HepG2 (cell line): ENCODE data around the gene PRMT7. TPM values are rescaled to one million over a fixed set of nuclear protein-coding genes. Genes with fewer than 3 reads are reported as not detected.

Source experiments
- ATF7 ChIP-seq, 2 experiments: fragments of 450-650 bp in 1 of 2; sonication (generic) in 1 of 2; formaldehyde crosslinking in 1 of 2; IDR thresholded peaks; 2 replicates each; pipeline versions ENCODE4 v1.4.0 to v1.6.1; 2016 to 2020; ENCODE audit warnings: antibody characterized with exemption in 1 of 2, mild to moderate bottlenecking in 1 of 2, missing genetic modification reagents in 1 of 2
- CBX2 ChIP-seq, 2 experiments: fragments of 200-600 bp in 1 of 2; sonication (generic); formaldehyde crosslinking in 1 of 2; IDR thresholded peaks; 2 replicates each; pipeline versions ENCODE4 v1.7.0 to v1.8.1; 2018 to 2022; ENCODE audit warnings: low read depth in 2 of 2, low read length in 1 of 2, mild to moderate bottlenecking in 1 of 2, missing genetic modification reagents in 1 of 2
- MED13 ChIP-seq: sonication (generic); formaldehyde crosslinking; IDR thresholded peaks from 2 replicates; pipeline ENCODE4 v1.5.0; 2020; ENCODE audit warnings: missing genetic modification reagents
- MTF1 ChIP-seq: sonication (generic); formaldehyde crosslinking; IDR thresholded peaks from 2 replicates; pipeline ENCODE4 v1.5.0; 2020; ENCODE audit warnings: missing genetic modification reagents
- MXD4 ChIP-seq: IDR thresholded peaks from 2 replicates; pipeline ENCODE4 v1.6.1; 2016; ENCODE audit warnings: mild to moderate bottlenecking, missing biosample characterization, missing genetic modification reagents
- NCOR1 ChIP-seq: fragments of 200-600 bp; sonication (generic); IDR thresholded peaks from 2 replicates; pipeline ENCODE4 v1.7.0; 2017; ENCODE audit warnings: antibody characterized with exemption, low read length, borderline replicate concordance
- ONECUT2 ChIP-seq: sonication (generic); formaldehyde crosslinking; IDR thresholded peaks from 2 replicates; pipeline ENCODE4 v1.4.0; 2020; ENCODE audit warnings: missing genetic modification reagents
- PCBP1 ChIP-seq: fragments of 200-400 bp; formaldehyde crosslinking; IDR thresholded peaks from 2 replicates; pipeline ENCODE4 v1.6.1; 2017; ENCODE audit warnings: mild to moderate bottlenecking, low read depth, low read length, borderline replicate concordance
- POLR2AphosphoS2 ChIP-seq: IDR thresholded peaks from 2 replicates; pipeline ENCODE4 v1.6.1; 2011; ENCODE audit warnings: low read depth, low read length, improper control_type of control experiment
- SP2 ChIP-seq: sonication (generic); formaldehyde crosslinking; IDR thresholded peaks from 2 replicates; pipeline ENCODE4 v1.5.1; 2020; ENCODE audit warnings: mild to moderate bottlenecking, missing genetic modification reagents
- ZNF138 ChIP-seq: sonication (generic); formaldehyde crosslinking; IDR thresholded peaks from 2 replicates; pipeline ENCODE4 v1.5.0; 2020; ENCODE audit warnings: mild to moderate bottlenecking, low read depth, missing genetic modification reagents
- ZNF430 ChIP-seq: sonication (generic); formaldehyde crosslinking; IDR thresholded peaks from 2 replicates; pipeline ENCODE4 v1.9.0; 2021; ENCODE audit warnings: mild to moderate bottlenecking, missing genetic modification reagents
- ZNF567 ChIP-seq: sonication (generic); formaldehyde crosslinking; IDR thresholded peaks from 2 replicates; pipeline ENCODE4 v1.8.1; 2023; ENCODE audit warnings: mild to moderate bottlenecking, missing genetic modification reagents, borderline replicate concordance
- ZNF713 ChIP-seq: sonication (generic); formaldehyde crosslinking; IDR thresholded peaks from 2 replicates; pipeline ENCODE4 v1.4.0; 2020; ENCODE audit warnings: mild to moderate bottlenecking, missing genetic modification reagents
- ZNF83 ChIP-seq: sonication (generic); formaldehyde crosslinking; IDR thresholded peaks from 2 replicates; pipeline ENCODE4 v1.4.0; 2020; ENCODE audit warnings: missing genetic modification reagents, mild to moderate bottlenecking, borderline replicate concordance
- polyA plus RNA-seq, 8 experiments: library from polyadenylated mRNA; depleted of rRNA in 3 of 8; stranded (reverse) in 7 of 8; unstranded in 1 of 8; fragments of >200 nt; fragmentation: Illumina TruSeq in 4 of 8; extraction: Trizol in 4 of 8; gene quantifications; 2 replicates each; pipeline versions ENCODE4 v1.2.1 to v1.2.3, GENCODE V29; 2011 to 2016; ENCODE audit warnings: low read depth in 4 of 8, missing spikeins in 1 of 8, mixed read lengths in 1 of 8; ENCODE audit not compliant: insufficient read depth in 1 of 8
- total RNA-seq, 5 experiments: library from RNA; depleted of rRNA; stranded (reverse); fragments of >200 nt; fragmentation: Illumina TruSeq; extraction: Trizol; gene quantifications; 2 replicates each; pipeline ENCODE4 v1.2.3, GENCODE V29; 2016; ENCODE audit warnings: low read depth in 1 of 5
- TF ChIP-seq, protein P1 (sequence below): sonication (generic); formaldehyde crosslinking; IDR thresholded peaks from 2 replicates; pipeline ENCODE4 v1.5.0; 2020; ENCODE audit warnings: missing genetic modification reagents
- TF ChIP-seq, protein P2 (sequence below): sonication (generic); formaldehyde crosslinking; IDR thresholded peaks from 2 replicates; pipeline ENCODE4 v1.4.0; 2020; ENCODE audit warnings: missing genetic modification reagents
- TF ChIP-seq, protein P3 (sequence below): sonication (generic); formaldehyde crosslinking; IDR thresholded peaks from 2 replicates; pipeline ENCODE4 v1.4.0; 2020; ENCODE audit warnings: mild to moderate bottlenecking, missing genetic modification reagents, borderline replicate concordance
- TF ChIP-seq, protein P4 (sequence below): sonication (generic); formaldehyde crosslinking; IDR thresholded peaks from 2 replicates; pipeline ENCODE4 v1.5.0; 2020; ENCODE audit warnings: missing genetic modification reagents, mild to moderate bottlenecking, borderline replicate concordance
- TF ChIP-seq, protein P5 (sequence below): sonication (generic); formaldehyde crosslinking; IDR thresholded peaks from 2 replicates; pipeline ENCODE4 v1.5.1; 2020; ENCODE audit warnings: mild to moderate bottlenecking, missing genetic modification reagents, borderline replicate concordance

PRMT7 gene
- total and polyA plus RNA-seq, 2 of the 13 experiments (the other 11 are each of a cell fraction or from before 2014, with no cell fraction given), result 47.5 to 55.0 TPM

DNA sequence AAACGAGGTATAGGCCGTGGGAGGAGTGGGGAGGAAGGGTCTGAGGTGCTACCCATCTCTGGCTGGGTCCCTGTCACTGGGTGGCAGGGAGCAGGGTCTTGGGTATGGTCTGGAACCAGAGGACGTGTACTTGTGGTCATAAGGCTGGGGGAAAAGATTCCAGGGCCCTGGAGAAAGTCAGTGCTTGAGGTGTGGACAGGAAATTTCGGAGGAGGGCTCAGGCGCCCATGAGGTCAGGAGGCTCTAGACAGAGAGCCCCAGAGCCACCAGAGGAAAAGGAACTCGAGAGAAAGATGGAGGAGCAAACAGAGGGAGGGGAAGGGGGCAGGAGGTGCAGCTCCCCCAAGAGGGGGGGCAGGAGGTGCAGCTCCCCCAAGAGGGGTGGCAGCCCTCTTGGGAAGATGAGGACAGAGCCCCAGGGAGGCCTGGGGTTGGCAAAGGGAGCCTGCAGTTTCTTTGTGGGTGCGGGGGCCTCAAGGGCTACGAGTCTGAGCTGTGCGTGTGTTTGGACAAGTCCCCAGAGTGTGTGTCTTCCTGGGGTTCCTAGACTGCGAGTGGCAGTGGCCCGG is 47.2 kb upstream of the PRMT7 start (continued):
- TF ChIP-seq, protein P1, sequence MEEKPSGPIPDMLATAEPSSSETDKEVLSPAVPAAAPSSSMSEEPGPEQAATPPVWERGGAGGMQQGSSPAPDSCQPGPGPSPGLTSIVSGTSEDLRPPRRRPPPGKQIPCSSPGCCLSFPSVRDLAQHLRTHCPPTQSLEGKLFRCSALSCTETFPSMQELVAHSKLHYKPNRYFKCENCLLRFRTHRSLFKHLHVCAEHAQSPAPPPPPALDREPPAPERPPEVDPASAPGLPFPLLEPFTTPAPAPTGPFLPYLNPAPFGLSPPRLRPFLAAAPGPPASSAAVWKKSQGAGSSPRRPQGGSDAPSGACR (CRISPR knock-in tag), result no peak
- no peak for TF ChIP-seq SP2 (CRISPR knock-in tag)
- TF ChIP-seq CBX2 (IDR thresholded peaks at IDR 0.05; ENCODE audit: low read depth, low read length), result no peak
- no peak for TF ChIP-seq CBX2 (CRISPR knock-in tag; IDR thresholded peaks at IDR 0.05; ENCODE audit: low read depth)
- TF ChIP-seq, protein P2, sequence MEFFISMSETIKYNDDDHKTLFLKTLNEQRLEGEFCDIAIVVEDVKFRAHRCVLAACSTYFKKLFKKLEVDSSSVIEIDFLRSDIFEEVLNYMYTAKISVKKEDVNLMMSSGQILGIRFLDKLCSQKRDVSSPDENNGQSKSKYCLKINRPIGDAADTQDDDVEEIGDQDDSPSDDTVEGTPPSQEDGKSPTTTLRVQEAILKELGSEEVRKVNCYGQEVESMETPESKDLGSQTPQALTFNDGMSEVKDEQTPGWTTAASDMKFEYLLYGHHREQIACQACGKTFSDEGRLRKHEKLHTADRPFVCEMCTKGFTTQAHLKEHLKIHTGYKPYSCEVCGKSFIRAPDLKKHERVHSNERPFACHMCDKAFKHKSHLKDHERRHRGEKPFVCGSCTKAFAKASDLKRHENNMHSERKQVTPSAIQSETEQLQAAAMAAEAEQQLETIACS, result no peak
- TF ChIP-seq PCBP1, result 0 out of 2 replicates have a peak, but pooled peaks have one; percentile 65
- no peak for TF ChIP-seq ZNF567
- TF ChIP-seq ONECUT2 (CRISPR knock-in tag), result no peak
- no peak for TF ChIP-seq ZNF430 (CRISPR knock-in tag)
- TF ChIP-seq MXD4 (CRISPR knock-in tag), result no peak
- no peak for TF ChIP-seq ZNF138
- TF ChIP-seq, protein P3, sequence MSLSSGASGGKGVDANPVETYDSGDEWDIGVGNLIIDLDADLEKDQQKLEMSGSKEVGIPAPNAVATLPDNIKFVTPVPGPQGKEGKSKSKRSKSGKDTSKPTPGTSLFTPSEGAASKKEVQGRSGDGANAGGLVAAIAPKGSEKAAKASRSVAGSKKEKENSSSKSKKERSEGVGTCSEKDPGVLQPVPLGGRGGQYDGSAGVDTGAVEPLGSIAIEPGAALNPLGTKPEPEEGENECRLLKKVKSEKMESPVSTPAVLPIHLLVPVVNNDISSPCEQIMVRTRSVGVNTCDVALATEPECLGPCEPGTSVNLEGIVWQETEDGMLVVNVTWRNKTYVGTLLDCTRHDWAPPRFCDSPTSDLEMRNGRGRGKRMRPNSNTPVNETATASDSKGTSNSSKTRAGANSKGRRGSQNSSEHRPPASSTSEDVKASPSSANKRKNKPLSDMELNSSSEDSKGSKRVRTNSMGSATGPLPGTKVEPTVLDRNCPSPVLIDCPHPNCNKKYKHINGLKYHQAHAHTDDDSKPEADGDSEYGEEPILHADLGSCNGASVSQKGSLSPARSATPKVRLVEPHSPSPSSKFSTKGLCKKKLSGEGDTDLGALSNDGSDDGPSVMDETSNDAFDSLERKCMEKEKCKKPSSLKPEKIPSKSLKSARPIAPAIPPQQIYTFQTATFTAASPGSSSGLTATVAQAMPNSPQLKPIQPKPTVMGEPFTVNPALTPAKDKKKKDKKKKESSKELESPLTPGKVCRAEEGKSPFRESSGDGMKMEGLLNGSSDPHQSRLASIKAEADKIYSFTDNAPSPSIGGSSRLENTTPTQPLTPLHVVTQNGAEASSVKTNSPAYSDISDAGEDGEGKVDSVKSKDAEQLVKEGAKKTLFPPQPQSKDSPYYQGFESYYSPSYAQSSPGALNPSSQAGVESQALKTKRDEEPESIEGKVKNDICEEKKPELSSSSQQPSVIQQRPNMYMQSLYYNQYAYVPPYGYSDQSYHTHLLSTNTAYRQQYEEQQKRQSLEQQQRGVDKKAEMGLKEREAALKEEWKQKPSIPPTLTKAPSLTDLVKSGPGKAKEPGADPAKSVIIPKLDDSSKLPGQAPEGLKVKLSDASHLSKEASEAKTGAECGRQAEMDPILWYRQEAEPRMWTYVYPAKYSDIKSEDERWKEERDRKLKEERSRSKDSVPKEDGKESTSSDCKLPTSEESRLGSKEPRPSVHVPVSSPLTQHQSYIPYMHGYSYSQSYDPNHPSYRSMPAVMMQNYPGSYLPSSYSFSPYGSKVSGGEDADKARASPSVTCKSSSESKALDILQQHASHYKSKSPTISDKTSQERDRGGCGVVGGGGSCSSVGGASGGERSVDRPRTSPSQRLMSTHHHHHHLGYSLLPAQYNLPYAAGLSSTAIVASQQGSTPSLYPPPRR (CRISPR knock-in tag), result no peak
- TF ChIP-seq, protein P4, sequence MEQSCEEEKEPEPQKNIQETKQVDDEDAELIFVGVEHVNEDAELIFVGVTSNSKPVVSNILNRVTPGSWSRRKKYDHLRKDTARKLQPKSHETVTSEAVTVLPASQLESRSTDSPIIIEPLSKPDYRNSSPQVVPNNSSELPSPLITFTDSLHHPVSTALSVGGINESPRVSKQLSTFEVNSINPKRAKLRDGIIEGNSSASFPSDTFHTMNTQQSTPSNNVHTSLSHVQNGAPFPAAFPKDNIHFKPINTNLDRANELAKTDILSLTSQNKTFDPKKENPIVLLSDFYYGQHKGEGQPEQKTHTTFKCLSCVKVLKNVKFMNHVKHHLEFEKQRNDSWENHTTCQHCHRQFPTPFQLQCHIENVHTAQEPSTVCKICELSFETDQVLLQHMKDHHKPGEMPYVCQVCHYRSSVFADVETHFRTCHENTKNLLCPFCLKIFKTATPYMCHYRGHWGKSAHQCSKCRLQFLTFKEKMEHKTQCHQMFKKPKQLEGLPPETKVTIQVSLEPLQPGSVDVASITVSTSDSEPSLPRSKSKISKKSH (CRISPR knock-in tag), result no peak
- TF ChIP-seq MTF1 (CRISPR knock-in tag), result no peak
- TF ChIP-seq ATF7 (IDR thresholded peaks at IDR 0.05), result no peak
- no peak for TF ChIP-seq ATF7 (CRISPR knock-in tag; IDR thresholded peaks at IDR 0.05)
- TF ChIP-seq MED13 (CRISPR knock-in tag), result no peak
- TF ChIP-seq NCOR1, result no peak
- TF ChIP-seq, protein P5, sequence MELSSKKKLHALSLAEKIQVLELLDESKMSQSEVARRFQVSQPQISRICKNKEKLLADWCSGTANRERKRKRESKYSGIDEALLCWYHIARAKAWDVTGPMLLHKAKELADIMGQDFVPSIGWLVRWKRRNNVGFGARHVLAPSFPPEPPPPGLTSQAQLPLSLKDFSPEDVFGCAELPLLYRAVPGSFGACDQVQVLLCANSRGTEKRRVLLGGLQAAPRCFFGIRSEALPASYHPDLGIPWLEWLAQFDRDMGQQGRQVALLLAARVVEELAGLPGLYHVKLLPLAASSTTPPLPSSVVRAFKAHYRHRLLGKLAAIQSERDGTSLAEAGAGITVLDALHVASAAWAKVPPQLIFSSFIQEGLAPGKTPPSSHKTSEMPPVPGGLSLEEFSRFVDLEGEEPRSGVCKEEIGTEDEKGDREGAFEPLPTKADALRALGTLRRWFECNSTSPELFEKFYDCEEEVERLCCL (CRISPR knock-in tag), result 0 out of 2 replicates have a peak, but pooled peaks have one; percentile 35
- TF ChIP-seq POLR2AphosphoS2, result no peak
- TF ChIP-seq ZNF83, result no peak
- no peak for TF ChIP-seq ZNF713 (CRISPR knock-in tag)
